ENCODE data around the gene PRAC1.

DNA sequence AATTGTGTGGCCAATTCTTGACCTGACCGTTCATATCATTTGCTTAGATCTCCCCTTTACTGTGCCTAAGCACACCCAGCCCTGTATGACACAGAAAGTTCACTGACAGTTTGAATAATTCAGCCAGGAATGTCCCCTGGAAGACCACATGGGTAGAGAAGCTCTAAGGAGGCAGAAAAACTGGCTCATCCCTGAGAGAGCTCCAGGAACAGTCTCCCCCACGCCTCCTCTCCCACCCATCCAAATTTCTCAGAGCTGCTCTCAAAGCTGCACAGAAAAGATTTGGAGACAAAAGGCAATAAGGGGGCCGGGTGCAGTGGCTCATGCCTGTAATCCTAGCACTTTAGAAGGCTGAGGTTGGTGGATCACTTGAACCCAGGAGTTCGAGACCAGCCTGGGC lies 11.2 kb downstream of the PRAC1 start:
- TF ChIP-seq, protein P1, sequence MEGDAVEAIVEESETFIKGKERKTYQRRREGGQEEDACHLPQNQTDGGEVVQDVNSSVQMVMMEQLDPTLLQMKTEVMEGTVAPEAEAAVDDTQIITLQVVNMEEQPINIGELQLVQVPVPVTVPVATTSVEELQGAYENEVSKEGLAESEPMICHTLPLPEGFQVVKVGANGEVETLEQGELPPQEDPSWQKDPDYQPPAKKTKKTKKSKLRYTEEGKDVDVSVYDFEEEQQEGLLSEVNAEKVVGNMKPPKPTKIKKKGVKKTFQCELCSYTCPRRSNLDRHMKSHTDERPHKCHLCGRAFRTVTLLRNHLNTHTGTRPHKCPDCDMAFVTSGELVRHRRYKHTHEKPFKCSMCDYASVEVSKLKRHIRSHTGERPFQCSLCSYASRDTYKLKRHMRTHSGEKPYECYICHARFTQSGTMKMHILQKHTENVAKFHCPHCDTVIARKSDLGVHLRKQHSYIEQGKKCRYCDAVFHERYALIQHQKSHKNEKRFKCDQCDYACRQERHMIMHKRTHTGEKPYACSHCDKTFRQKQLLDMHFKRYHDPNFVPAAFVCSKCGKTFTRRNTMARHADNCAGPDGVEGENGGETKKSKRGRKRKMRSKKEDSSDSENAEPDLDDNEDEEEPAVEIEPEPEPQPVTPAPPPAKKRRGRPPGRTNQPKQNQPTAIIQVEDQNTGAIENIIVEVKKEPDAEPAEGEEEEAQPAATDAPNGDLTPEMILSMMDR (IDR thresholded peaks at IDR 0.05) = no peak
- TF ChIP-seq EP300 (IDR thresholded peaks at IDR 0.05) (no peak), POLR2A (IDR thresholded peaks at IDR 0.05) (no peak)

All from tibial nerve (tissue), 4 donors.